HepG2 (cell line): ENCODE data around the gene EAF1. TPM values are rescaled to one million over a fixed set of nuclear protein-coding genes. Genes with fewer than 3 reads are reported as not detected.

Source experiments
- IKZF5 ChIP-seq: IDR thresholded peaks from 2 replicates; pipeline ENCODE4 v1.6.1; 2018; ENCODE audit warnings: missing genetic modification reagents, mild to moderate bottlenecking, missing compliant biosample characterization
- KIAA2018 ChIP-seq: sonication (generic); formaldehyde crosslinking; IDR thresholded peaks from 2 replicates; pipeline ENCODE4 v1.5.0; 2020; ENCODE audit warnings: mild to moderate bottlenecking, missing genetic modification reagents, borderline replicate concordance
- ZBTB10 ChIP-seq: sonication (generic); formaldehyde crosslinking; IDR thresholded peaks from 2 replicates; pipeline ENCODE4 v1.4.0; 2020; ENCODE audit warnings: missing genetic modification reagents, borderline replicate concordance
- ZNF350 ChIP-seq: sonication (generic); formaldehyde crosslinking; IDR thresholded peaks from 2 replicates; pipeline ENCODE4 v1.4.0; 2020; ENCODE audit warnings: mild to moderate bottlenecking, low read depth, missing genetic modification reagents, borderline replicate concordance
- ZNF784 ChIP-seq: sonication (generic); formaldehyde crosslinking; IDR thresholded peaks from 2 replicates; pipeline ENCODE4 v1.5.1; 2020; ENCODE audit warnings: missing genetic modification reagents, mild to moderate bottlenecking, borderline replicate concordance
- polyA plus RNA-seq, 8 experiments: library from polyadenylated mRNA; depleted of rRNA in 3 of 8; stranded (reverse) in 7 of 8; unstranded in 1 of 8; fragments of >200 nt; fragmentation: Illumina TruSeq in 4 of 8; extraction: Trizol in 4 of 8; gene quantifications; 2 replicates each; pipeline versions ENCODE4 v1.2.1 to v1.2.3, GENCODE V29; 2011 to 2016; ENCODE audit warnings: low read depth in 4 of 8, missing spikeins in 1 of 8, mixed read lengths in 1 of 8; ENCODE audit not compliant: insufficient read depth in 1 of 8
- total RNA-seq, 5 experiments: library from RNA; depleted of rRNA; stranded (reverse); fragments of >200 nt; fragmentation: Illumina TruSeq; extraction: Trizol; gene quantifications; 2 replicates each; pipeline ENCODE4 v1.2.3, GENCODE V29; 2016; ENCODE audit warnings: low read depth in 1 of 5

Gene EAF1
- total and polyA plus RNA-seq, 2 of the 13 experiments (the other 11 are each of a cell fraction or from before 2014, with no cell fraction given) = 8.1 to 30.0 TPM

- 0 out of 2 replicates have a peak, but pooled peaks have one; percentile 13 for TF ChIP-seq KIAA2018
- TF ChIP-seq ZNF350 (CRISPR knock-in tag) = peak; percentile 67; the same call in 1 of the 2 replicates
- TF ChIP-seq ZBTB10 = no peak
- TF ChIP-seq IKZF5 (CRISPR knock-in tag) = 0 out of 2 replicates have a peak, but pooled peaks have one; percentile 17
- peak; percentile 28; the same call in 1 of the 2 replicates for TF ChIP-seq ZNF784 (CRISPR knock-in tag)
Measured at GRCh38 chr3:15427182-15427880, at the start of gene EAF1, which contains the start of gene METTL6 (continued).
